HG02852 (cell line): ENCODE data around the gene RCN1.
"Not testable (repeated sequence)": the region's sequence is repeated elsewhere in the genome, so short reads cannot be mapped to it uniquely, and the experiment has no call there.

Source experiments
- ATAC-seq: cut with Tn5 transposase; IDR thresholded peaks from one replicate; pipeline ENCODE4 v1.9.1; 2021; ENCODE audit warnings: mild to moderate bottlenecking, moderate library complexity; ENCODE audit not compliant: unreplicated experiment

Gene RCN1

GRCh38 chr11:32090545-32091370 lies at the start of gene RCN1:
RCN1 (plus strand) TSS chr11:32091074; CDS start chr11:32091197, 123 bp downstream.
- ATAC-seq, result peak; percentile 47

- ATAC-seq, result no peak
Measured at GRCh38 chr11:32043737-32044136, 47.1 kb upstream of the RCN1 start.

GRCh38 chr11:32044158-32044863 lies 46.6 kb upstream of the RCN1 start:
- no peak for ATAC-seq

GRCh38 chr11:32045456-32045855 lies 45.4 kb upstream of the RCN1 start:
- ATAC-seq, result no peak

- no peak for ATAC-seq
Measured at GRCh38 chr11:32050264-32050663, 40.6 kb upstream of the RCN1 start.

GRCh38 chr11:32052215-32052614 lies 38.7 kb upstream of the RCN1 start:
- ATAC-seq, result no peak

- no peak for ATAC-seq
Measured at GRCh38 chr11:32053151-32053888, 37.6 kb upstream of the RCN1 start.

- no peak for ATAC-seq
Measured at GRCh38 chr11:32055861-32056260, 35.0 kb upstream of the RCN1 start.

GRCh38 chr11:32056438-32056837 lies 34.4 kb upstream of the RCN1 start:
- ATAC-seq, result no peak

- no peak for ATAC-seq
Measured at GRCh38 chr11:32059686-32060462, 31.0 kb upstream of the RCN1 start.

- ATAC-seq, result no peak
Measured at GRCh38 chr11:32062540-32062939, 28.3 kb upstream of the RCN1 start.

GRCh38 chr11:32063031-32063430 lies 27.8 kb upstream of the RCN1 start:
- not testable (repeated sequence) for ATAC-seq

- no peak for ATAC-seq
Measured at GRCh38 chr11:32065865-32066629, 24.8 kb upstream of the RCN1 start.

- ATAC-seq, result no peak
Measured at GRCh38 chr11:32068134-32068870, 22.6 kb upstream of the RCN1 start.

- peak; percentile 78 for ATAC-seq
Measured at GRCh38 chr11:32069361-32070058, 21.4 kb upstream of the RCN1 start.

- no peak for ATAC-seq
Measured at GRCh38 chr11:32070692-32071091, 20.2 kb upstream of the RCN1 start.

- ATAC-seq, result no peak
Measured at GRCh38 chr11:32071811-32072210, 19.1 kb upstream of the RCN1 start.

GRCh38 chr11:32072872-32073643 lies 17.8 kb upstream of the RCN1 start:
- no peak for ATAC-seq
